ENCODE results near the gene ZNF598.
"Not testable (repeated sequence)": the region's sequence is repeated elsewhere in the genome, so short reads cannot be mapped to it uniquely, and the experiment has no call there.

Gene ZNF598

DNA sequence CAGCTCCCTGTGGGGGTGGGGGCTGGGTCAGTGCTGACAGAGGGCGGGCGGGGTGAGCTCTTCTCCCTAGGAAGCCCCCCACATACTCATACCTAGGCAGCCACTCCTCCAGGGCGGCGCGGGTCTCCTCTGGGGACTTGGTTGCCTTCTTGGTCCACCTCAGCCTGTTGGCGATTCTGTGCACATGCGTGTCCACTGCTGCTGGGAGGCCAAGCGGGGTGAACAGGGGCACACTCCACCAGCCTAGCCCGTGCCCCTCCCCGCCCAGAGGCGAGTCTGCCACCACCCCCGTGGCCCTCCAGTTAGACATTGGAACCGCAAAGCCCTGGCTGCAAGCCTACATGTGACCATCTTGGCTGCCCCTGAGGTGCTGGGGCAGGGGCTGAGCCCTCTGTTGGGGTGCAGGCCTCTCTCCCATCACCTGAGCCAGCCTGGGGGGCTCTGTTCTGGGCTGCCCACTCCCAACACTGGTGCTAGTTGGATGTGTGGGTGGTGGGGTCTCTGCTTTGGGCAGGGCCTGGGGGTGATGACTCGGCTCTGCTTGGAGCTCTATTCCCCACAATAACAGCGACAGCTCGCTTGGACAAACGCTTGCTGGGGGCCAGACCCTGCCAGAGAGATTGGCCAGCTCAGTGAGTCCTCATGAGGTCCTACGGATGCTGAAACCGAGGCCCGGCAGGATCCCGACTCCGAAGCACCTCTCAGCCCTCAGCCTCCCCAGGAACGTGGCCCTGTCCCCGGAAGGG lies 30.6 kb upstream of the ZNF598 start:
- DNase-seq, result no peak

DNA sequence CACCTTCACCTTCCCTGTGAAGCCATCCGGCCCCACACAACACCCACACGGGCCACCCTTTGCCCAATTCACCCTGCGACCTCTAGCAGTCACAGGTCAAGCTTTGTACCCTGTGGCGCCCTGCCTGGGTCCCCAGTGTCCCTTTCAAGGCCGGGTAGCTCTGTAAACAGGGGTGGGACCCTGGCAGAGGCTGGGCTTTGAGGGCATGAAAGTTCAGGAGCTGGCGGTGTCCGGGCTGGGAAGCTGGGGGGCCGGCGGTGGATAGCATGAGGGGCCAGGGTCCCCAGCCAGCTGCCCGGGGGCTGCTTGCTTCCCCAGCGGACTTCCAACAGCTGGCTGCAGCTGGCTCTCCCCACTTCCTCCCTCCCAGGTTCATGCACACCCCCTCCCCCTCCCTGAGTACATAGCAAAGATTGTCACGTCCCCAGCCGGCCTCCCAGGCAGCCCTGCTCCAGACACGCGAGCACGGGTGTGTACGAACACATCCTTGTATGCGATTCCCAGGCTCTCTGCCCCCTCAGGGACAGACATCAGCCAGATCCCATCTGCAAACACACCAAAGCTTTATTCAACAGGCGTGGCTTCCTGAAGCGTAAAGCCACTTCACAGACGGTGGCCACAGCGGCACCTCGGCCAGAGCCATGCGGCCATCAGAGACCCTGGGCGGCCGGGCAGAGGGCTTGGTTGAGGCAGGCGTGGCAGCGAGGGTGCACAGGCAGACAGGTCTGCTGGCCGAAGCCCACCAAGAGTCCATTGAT lies 29.8 kb upstream of the ZNF598 start:
- DNase-seq, result peak; percentile 88

GRCh38 chr16:2038382-2039231 lies 29.0 kb upstream of the ZNF598 start:
- DNase-seq, result peak; percentile 25

- peak; percentile 73 for DNase-seq
Measured at GRCh38 chr16:2037647-2038381, 28.2 kb upstream of the ZNF598 start.

GRCh38 chr16:2037115-2037514 lies 27.5 kb upstream of the ZNF598 start:
- no peak for DNase-seq

- DNase-seq, result no peak
Measured at GRCh38 chr16:2036200-2036966, 26.8 kb upstream of the ZNF598 start.

- DNase-seq, result peak; percentile 79
Measured at GRCh38 chr16:2035431-2036199, 26.0 kb upstream of the ZNF598 start.

DNA sequence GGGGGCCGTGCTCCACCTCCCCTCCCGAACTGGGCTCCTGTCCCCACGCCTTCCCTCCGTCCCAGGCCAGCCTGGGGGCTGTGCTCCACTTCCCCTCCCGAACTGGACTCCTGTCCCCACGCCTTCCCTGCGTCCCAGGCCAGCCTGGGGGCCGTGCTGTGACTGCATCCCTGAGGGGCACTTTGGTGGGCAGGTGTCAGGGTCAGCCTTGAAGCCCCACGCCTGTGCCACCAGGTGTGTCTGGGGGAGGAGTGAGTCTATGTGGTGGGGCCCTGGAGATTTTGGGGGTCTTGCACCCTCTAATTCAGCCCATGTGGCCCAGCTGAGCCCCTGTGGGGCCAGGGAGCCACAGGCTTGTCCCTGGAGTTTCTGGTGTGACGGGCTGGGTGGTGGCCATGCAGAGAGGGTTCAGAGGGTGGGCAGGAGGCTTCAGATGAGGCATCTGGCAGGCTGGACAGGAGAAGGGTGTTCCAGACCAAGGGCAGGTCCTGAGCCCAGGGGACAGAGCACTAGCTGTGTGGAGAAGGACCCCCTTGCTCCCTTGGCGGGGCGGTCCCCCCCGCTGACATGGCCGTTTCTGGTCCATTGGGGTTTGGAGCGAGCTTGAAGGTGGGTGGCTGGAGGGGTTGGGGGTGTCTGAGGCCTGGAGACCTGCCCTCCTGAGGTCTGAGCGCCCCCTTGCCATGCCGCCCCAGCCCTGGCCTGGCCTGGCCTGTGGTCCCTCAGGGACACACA lies 25.2 kb upstream of the ZNF598 start:
- DNase-seq, result no peak

- not testable (repeated sequence) for DNase-seq
Measured at GRCh38 chr16:2033909-2034695, 24.5 kb upstream of the ZNF598 start.

GRCh38 chr16:2033057-2033908 lies 23.7 kb upstream of the ZNF598 start:
- peak; percentile 66 for DNase-seq

- DNase-seq, result no peak
Measured at GRCh38 chr16:2032285-2033056, 22.9 kb upstream of the ZNF598 start.

- no peak for DNase-seq
Measured at GRCh38 chr16:2031081-2031577, 21.5 kb upstream of the ZNF598 start.

GRCh38 chr16:2030036-2030435 lies 20.4 kb upstream of the ZNF598 start:
- DNase-seq, result no peak

DNA sequence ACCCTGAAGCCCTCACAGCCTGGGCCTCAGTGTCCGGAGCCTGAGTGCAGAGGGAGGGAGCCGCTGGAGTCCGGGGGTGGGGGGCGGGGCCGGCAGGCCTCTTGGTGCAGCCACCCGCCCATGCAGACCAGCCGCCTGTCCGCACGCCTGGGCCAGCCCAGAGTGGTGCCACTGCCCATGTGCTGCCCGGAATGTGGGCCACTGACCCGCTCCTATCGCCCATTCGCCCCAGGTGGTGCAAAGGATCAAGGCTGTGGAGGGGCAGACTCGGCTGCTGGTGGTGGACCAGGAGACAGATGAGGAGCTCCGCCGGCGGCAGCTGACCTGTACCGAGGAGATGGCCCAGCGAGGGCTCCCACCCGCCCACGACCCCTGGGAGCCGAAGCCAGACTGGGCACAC lies 19.7 kb upstream of the ZNF598 start:
- DNase-seq, result no peak

GRCh38 chr16:2028620-2029220 lies 19.1 kb upstream of the ZNF598 start:
- no peak for DNase-seq

DNA sequence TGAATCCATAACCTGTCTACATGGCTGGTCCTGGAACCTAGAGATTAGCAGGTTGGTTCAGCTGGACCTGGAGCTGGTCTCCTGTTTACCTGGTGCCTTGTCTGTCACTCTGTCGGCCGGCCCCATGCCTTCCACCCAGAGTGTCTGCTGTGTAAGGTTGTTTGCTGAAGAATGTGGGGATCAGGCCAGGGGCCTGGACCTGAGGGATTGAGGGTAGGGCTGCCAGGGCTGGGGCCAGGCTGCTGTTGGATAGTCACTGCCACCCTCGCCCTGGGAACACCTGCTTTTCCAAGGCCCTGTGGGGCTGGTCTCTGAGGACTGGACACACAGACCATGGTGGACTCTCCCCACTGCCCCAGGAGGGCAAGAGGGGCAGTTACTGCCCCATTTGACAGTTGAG lies 18.5 kb upstream of the ZNF598 start:
- DNase-seq, result no peak

All from fibroblast of skin of abdomen (primary cell).